Measurements from ENCODE around the gene HP1BP3. TPM values are rescaled to one million over a fixed set of nuclear protein-coding genes. Genes with fewer than 3 reads are reported as not detected.

HP1BP3 gene
- total RNA-seq, 1 donor from 2014 or later, result 147 TPM

GRCh38 chr1:20711285-20712214 lies 75.6 kb downstream of the HP1BP3 start:
- ATAC-seq, result peak; percentile 5

GRCh38 chr1:20710469-20711284 lies 76.4 kb downstream of the HP1BP3 start:
- no peak for ATAC-seq

GRCh38 chr1:20709868-20710267 lies 77.2 kb downstream of the HP1BP3 start:
- ATAC-seq, result no peak

GRCh38 chr1:20708891-20709290 lies 78.2 kb downstream of the HP1BP3 start:
- ATAC-seq, result no peak

GRCh38 chr1:20708057-20708456 lies 79.0 kb downstream of the HP1BP3 start:
- no peak for ATAC-seq

- ATAC-seq, result no peak
These were observed 80.3 kb downstream of the HP1BP3 start for GRCh38 chr1:20706841-20707240.

- ATAC-seq, result no peak
These were observed 81.8 kb downstream of the HP1BP3 start for GRCh38 chr1:20705203-20705755.

GRCh38 chr1:20704390-20705202 lies 82.5 kb downstream of the HP1BP3 start:
- ATAC-seq, result no peak

GRCh38 chr1:20703124-20703756 lies 83.9 kb downstream of the HP1BP3 start:
- ATAC-seq, result no peak

- no peak for ATAC-seq
These were observed 84.7 kb downstream of the HP1BP3 start for GRCh38 chr1:20702416-20702815.

- no peak for ATAC-seq
These were observed 85.3 kb downstream of the HP1BP3 start for GRCh38 chr1:20701847-20702246.

- ATAC-seq, result no peak
These were observed 85.7 kb downstream of the HP1BP3 start for GRCh38 chr1:20701446-20701845.

GRCh38 chr1:20700636-20701215 lies 86.4 kb downstream of the HP1BP3 start:
- ATAC-seq, result no peak

- ATAC-seq, result peak; percentile 82
These were observed 87.5 kb downstream of the HP1BP3 start for GRCh38 chr1:20699558-20699957.

- ATAC-seq, result no peak
These were observed 88.8 kb downstream of the HP1BP3 start for GRCh38 chr1:20698195-20698910.

- ATAC-seq, result no peak
These were observed 89.5 kb downstream of the HP1BP3 start for GRCh38 chr1:20697563-20697962.

GRCh38 chr1:20696397-20697333 lies 90.4 kb downstream of the HP1BP3 start:
- ATAC-seq, result peak; percentile 76

- no peak for ATAC-seq
These were observed 91.6 kb downstream of the HP1BP3 start for GRCh38 chr1:20695515-20695914.

- ATAC-seq, result no peak
These were observed 93.5 kb downstream of the HP1BP3 start for GRCh38 chr1:20693623-20694022.
